HEK293T (cell line): ENCODE results near the gene CDHR1.

Experiments
- BHLHE40 ChIP-seq: fragments of 450-650 bp; IDR thresholded peaks from 2 replicates; pipeline ENCODE4 v1.6.1; 2016; ENCODE audit warnings: mild to moderate bottlenecking, moderate library complexity, borderline replicate concordance
- ELF4 ChIP-seq: fragments of 450-650 bp; IDR thresholded peaks from 2 replicates; pipeline ENCODE4 v1.6.1; 2017; ENCODE audit warnings: antibody characterized with exemption
- FOXA1 ChIP-seq: fragments of 450-650 bp; IDR thresholded peaks from 2 replicates; pipeline ENCODE4 v1.6.1; 2016; ENCODE audit warnings: mild to moderate bottlenecking
- HDGF ChIP-seq: fragments of 450-650 bp; IDR thresholded peaks from 2 replicates; pipeline ENCODE4 v1.6.1; 2017; ENCODE audit warnings: antibody characterized with exemption, borderline replicate concordance
- NFRKB ChIP-seq: fragments of 450-650 bp; IDR thresholded peaks from 2 replicates; pipeline ENCODE4 v1.6.1; 2016; ENCODE audit warnings: mild to moderate bottlenecking, moderate library complexity
- SUZ12 ChIP-seq: fragments of 450-650 bp; IDR thresholded peaks from 2 replicates; pipeline ENCODE4 v1.6.1; 2016; ENCODE audit warnings: mild to moderate bottlenecking

- TF ChIP-seq ELF4 (no peak), NFRKB (no peak), FOXA1 (no peak), BHLHE40 (no peak), SUZ12 (no peak), HDGF (no peak)
Measured at GRCh38 chr10:84248794-84249193, 54.5 kb downstream of the CDHR1 start.
